ENCODE results near the gene TMC3. TPM values are rescaled to one million over a fixed set of nuclear protein-coding genes. Genes with fewer than 3 reads are reported as not detected.

TMC3 gene
- total and polyA plus RNA-seq, 10 of the 15 experiments (the other 5 are each of a cell fraction or from before 2014, with no cell fraction given), result 0.03 to 0.04 (median 0.04) TPM; not detected in 7

GRCh38 chr15:81299156-81299555, 74.9 kb downstream of the TMC3 start:
- WGBS (ENCODE audit: insufficient coverage, insufficient replicate concordance, low lambda C conversion rate, missing lambda C conversion rate), result 73% methylated on average over 3 of the region's 3 CpGs
- peak overlapping the region; percentile 75 for H3K4me3 ChIP-seq
- FAIRE-seq (no peak), DNase-seq (ENCODE audit: low read depth, low spot score) (no peak), ATAC-seq (no peak)
- BruUV-seq (replicated peaks), result no TSS peak
- ChIA-PET RAD21 (ENCODE audit: unreplicated experiment) (interaction anchor here (0.9 to 3.0 kb wide), 9 partner anchors 8 to 299 kb away, joined by 3 to 16 read pairs (median 8); partner anchors contain the start of genes STARD5 and TLNRD1), SMC1A (ENCODE audit: uncharacterized antibody, unreplicated experiment) (interaction anchor here (0.7 to 9.6 kb wide), 13 partner anchors 9 to 275 kb away, joined by 3 to 109 read pairs (median 4); no protein-coding TSS in a partner anchor), CTCF (interaction anchor here (1.0 to 4.4 kb wide), 10 partner anchors 8 to 37 kb away, joined by 3 to 45 read pairs (median 6); no protein-coding TSS in a partner anchor), POLR2A (interaction anchor here (1.1 to 7.0 kb wide), 8 partner anchors 7 to 25 kb away, joined by 3 to 103 read pairs (median 5); partner anchors contain the start of gene STARD5)
- peak overlapping the region; percentile 79 for H3K9ac ChIP-seq (ENCODE audit: control insufficient read depth, insufficient read depth, low read length)
- H3K36me3 ChIP-seq (ENCODE audit: control insufficient read depth in 2 of 2, insufficient read depth in 2 of 2, low read length in 1 of 2), result peaks cover 5 to 19% of the 10 kb centered on the region in 2 experiments
- H3K9me3 ChIP-seq (replicated peaks; ENCODE audit: control insufficient read depth, insufficient read depth, low read length), result no peaks in the 10 kb centered on the region
- no peaks in the 10 kb centered on the region for H3K27me3 ChIP-seq (replicated peaks in 1 of 2; ENCODE audit: control insufficient read depth in 2 of 2, insufficient read depth in 2 of 2, low read length in 1 of 2)
- in situ Hi-C loops (cut with MboI), result loop anchor here (10.0 to 25.0 kb wide), 5 partner anchors 304 to 1913 kb away; partner anchors contain the start of genes HDGFL3 and RPS17
- intact Hi-C loops (cut with micrococcal nuclease; ENCODE audit: unreplicated experiment), result loop anchor here (10.0 kb wide), 1 partner anchor 746 kb away; the partner anchor contains the start of gene MEX3B
- peaks cover 95% of the 10 kb centered on the region for H3K79me2 ChIP-seq (ENCODE audit: control insufficient read depth, insufficient read depth, low read length)
- H3K4me2 ChIP-seq (ENCODE audit: control insufficient read depth, insufficient read depth), result peak overlapping the region; percentile 100
- H3K27ac ChIP-seq (ENCODE audit: control insufficient read depth, insufficient read depth), result peak overlapping the region; percentile 99
- no peak overlapping the region for H2AFZ ChIP-seq (ENCODE audit: control insufficient read depth, low read depth, low read length)
- H4K20me1 ChIP-seq (ENCODE audit: control insufficient read depth, insufficient read depth), result no peaks in the 10 kb centered on the region
- TF ChIP-seq NRF1 (conservative IDR thresholded peaks at IDR 0.05; ENCODE audit: low read depth, low read length) (no peak), STAT3 (IDR thresholded peaks at IDR 0.05; ENCODE audit: low read depth, low read length) (no peak), ATF7 (IDR thresholded peaks at IDR 0.05; ENCODE audit: low read depth) (0 out of 2 replicates have a peak, but pooled peaks have one; percentile 21), TAF1 (IDR thresholded peaks at IDR 0.05; ENCODE audit: borderline replicate concordance, low read depth, low read length) (no peak), CTCF (IDR thresholded peaks at IDR 0.05 in 2 of 3, conservative IDR thresholded peaks at IDR 0.05 in 1 of 3; ENCODE audit: control insufficient read depth in 2 of 3, extremely low read depth in 1 of 3, insufficient read depth in 1 of 3, low read depth in 3 of 3, low read length in 3 of 3) (no peak), CEBPZ (IDR thresholded peaks at IDR 0.05; ENCODE audit: low read depth, low read length) (no peak), MYC (IDR thresholded peaks at IDR 0.05; ENCODE audit: insufficient read depth, insufficient read length, insufficient replicate concordance, low read length, severe bottlenecking) (no peak), CHD4 (IDR thresholded peaks at IDR 0.05) (no peak)
- H3K4me1 ChIP-seq (ENCODE audit: control insufficient read depth, insufficient read depth, low read length), result peaks cover 64% of the 10 kb centered on the region
